ENCODE results near the gene CLPTM1L.
"Not testable (repeated sequence)": the region's sequence is repeated elsewhere in the genome, so short reads cannot be mapped to it uniquely, and the experiment has no call there.

DNA sequence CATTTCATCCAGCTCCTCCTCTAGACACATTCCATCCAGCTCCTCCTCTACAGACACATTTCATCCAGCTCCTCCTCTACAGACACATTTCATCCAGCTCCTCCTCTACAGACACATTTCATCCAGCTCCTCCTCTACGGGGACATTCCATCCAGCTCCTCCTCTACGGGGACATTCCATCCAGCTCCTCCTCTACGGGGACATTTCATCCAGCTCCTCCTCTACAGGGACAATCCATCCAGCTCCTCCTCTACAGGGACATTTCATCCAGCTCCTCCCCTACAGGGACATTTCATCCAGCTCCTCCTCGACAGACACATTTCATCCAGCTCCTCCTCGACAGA is 18.4 kb downstream of the CLPTM1L start:
- TF ChIP-seq CTCF (conservative IDR thresholded peaks at IDR 0.05; ENCODE audit: low read length); EZH2phosphoT487 (IDR thresholded peaks at IDR 0.05; ENCODE audit: borderline replicate concordance, low read depth, low read length): not testable (repeated sequence)
